ENCODE measurements around the gene LYRM7.
"Not testable (repeated sequence)": the region's sequence is repeated elsewhere in the genome, so short reads cannot be mapped to it uniquely, and the experiment has no call there.

LYRM7 gene

DNA sequence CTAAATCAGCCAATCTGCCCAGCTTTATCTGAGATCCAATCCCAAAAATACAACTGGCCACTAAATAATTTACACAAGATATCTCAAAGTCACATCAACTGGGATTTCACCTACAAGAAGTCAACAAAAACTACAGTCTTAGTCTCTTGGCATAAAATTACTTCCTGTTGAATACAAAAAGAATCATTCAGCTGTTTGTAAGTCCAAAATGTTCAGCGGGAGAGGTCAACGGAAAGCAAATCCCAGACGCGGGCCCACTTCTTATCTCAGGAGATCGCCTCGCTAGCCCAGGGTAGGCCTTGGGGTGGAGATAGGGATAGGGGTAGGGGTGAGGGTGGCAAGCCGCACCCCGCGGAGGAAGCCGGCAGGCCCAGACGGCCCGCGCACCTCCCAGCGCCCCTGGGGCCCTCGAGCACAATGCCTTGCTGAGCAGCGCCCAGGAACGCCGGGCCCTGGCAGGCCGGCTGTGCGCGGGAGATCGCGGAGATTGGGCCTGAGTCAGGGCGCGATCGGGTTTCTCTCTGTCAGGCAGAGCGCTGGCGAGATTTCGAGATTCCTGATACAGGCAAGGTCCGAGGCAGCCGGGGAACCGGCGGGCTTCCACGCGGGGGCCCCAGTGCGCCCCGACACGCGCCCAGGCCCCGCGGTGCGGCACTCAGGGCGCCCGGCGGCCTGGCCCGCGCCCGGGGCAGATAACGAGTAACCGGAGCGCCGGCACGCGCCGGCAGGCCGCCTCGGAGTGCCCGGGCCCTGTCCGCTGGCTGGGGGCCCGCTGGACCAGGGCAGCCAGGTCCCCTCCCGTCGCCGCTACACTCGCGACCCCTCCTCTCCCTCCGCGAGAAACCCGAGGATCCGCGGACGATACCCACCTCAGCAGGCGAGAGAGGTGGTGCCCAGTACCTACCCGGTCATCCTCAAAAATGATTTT, 6.3 kb upstream of the LYRM7 start:
- TF ChIP-seq POLR2A (IDR thresholded peaks at IDR 0.05; ENCODE audit: low read length) (no peak), GATA1 (IDR thresholded peaks at IDR 0.05; ENCODE audit: low read depth, low read length) (peak; percentile 88)

DNA sequence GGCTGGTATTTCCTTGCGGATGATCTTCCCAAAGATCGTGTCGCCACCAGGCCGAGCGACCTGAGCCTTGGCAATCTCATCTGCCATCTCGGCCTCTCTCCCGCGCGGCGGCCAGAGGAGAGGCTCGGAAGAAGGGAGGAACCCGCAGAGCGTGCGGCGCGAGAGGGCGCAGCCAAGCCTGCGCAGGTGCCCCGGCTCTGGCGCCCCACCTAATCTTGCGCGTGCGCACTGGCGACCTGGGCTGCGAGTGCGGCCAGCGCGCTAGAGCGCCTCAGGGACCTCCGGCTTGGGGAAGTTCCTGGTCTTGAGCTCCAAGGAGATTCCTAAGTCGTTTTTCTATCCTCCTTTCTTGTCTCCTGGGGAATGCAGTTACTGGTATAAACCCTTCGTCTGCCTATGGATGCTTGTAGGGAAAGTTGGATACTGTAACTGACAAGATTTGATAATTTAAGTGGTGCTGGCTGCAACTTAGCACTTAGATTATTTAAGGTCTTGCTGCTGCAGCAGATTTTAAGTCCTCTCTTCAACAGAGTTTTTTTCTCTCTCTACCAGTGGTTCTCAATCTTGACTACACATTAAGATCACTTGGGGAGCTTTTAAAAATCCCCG, 5.5 kb upstream of the LYRM7 start, which contains the start of gene HINT1:
HINT1 (minus strand) TSS at position 138 of the 609 bp plus-strand sequence; CDS start at position 87, 51 bp downstream.
- DNase-seq = peak; percentile 91 to 94
- TF ChIP-seq POLR2A (IDR thresholded peaks at IDR 0.05; ENCODE audit: low read length) (peak; percentile 91), GATA1 (IDR thresholded peaks at IDR 0.05; ENCODE audit: low read depth, low read length) (no peak)

More for the DNA sequence above, 6.3 kb upstream of the LYRM7 start:
- peak; percentile 89 to 90 for DNase-seq

DNA sequence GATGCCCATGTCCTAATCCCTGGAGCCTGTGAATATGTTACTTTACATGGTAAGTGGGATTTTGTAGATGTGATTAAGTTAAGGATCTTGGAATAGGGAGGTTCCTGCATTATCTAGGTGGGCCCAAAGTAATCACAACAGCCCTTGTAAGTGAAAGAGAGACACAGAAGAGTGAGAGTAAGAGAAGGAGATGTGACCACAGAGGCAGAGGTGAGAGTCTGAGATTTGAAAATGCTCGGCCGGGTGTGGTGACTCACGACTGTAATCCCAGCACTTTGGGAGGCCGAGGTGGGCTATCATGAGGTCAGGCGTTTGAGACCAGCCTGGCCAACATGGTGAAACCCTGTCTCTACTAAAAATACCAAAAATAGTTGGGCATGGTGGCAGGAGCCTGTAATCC, 3.1 kb upstream of the LYRM7 start:
- TF ChIP-seq GATA1 (IDR thresholded peaks at IDR 0.05; ENCODE audit: low read depth, low read length) = no peak
- no peak for TF ChIP-seq POLR2A (IDR thresholded peaks at IDR 0.05; ENCODE audit: low read length)
- no peak for DNase-seq

DNA sequence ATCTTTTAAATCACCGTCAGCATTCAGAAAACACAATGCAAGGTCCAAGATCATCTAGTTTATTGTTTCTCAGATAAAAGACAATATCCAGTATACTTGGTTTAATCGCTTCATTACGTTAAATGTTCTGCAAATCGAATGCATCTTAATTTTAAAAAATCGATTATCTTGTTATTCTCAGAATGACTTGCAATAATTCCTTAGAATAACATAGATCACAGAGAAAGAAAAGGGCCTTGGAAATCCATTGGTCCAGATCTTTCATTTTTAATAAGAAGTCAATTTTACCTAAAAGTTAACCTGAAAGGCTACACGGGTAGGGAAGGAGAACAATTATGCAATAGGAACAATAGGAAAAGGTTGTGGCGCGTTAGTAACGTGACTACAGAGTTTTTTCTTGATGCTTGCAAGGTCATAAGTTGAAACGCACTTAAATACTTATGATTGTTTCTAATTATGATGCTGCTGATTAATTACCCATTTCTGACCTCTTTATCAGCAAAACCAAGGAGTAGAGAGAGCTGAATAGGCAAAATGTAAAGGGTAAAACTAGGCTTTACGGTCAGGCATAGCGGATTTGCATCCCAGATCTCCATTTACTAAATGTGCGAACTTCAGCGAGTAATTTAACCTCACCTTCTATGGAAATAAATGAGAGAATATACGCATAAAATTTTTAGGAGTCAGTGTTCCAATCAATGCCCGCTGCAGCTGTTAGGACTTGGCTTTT, 769 bp upstream of the LYRM7 start:
- TF ChIP-seq POLR2A (IDR thresholded peaks at IDR 0.05; ENCODE audit: low read length) = no peak
- no peak for DNase-seq

DNA sequence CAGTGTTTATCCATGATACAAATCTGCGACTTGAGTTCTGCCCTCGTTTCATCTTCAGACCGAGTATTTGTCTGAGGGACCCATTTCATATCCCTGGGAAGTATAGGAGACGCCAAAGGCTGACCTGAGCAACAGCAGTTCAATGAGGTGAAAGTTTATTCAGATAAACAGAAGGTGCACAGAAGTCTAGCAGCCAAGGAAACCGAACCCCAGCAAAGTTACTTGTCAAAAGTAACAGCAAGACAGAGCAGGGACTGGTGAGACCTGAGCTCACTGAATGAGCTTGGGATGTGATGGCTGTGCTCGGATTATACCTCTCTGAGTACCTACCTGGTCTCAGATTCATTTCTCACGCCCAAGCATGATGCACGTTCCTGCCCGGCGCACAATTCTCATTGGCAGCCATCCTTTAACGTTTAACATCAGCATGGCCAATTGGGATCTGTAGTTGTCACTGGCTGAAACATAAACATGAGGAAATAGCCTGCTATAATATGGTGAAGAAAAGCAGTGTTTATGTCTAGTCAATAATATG, 599 bp downstream of the LYRM7 start:
- DNase-seq = peak in 1 of 2 experiments; percentile 58
- no peak for TF ChIP-seq POLR2A (IDR thresholded peaks at IDR 0.05; ENCODE audit: low read length)
- no peak for TF ChIP-seq GATA1 (IDR thresholded peaks at IDR 0.05; ENCODE audit: low read depth, low read length)

- DNase-seq = peak; percentile 77 to 92
- TF ChIP-seq GATA1 (IDR thresholded peaks at IDR 0.05; ENCODE audit: low read depth, low read length) (no peak), POLR2A (IDR thresholded peaks at IDR 0.05; ENCODE audit: low read length) (no peak)
Measured at GRCh38 chr5:131180407-131180806, 9.7 kb downstream of the LYRM7 start.

DNA sequence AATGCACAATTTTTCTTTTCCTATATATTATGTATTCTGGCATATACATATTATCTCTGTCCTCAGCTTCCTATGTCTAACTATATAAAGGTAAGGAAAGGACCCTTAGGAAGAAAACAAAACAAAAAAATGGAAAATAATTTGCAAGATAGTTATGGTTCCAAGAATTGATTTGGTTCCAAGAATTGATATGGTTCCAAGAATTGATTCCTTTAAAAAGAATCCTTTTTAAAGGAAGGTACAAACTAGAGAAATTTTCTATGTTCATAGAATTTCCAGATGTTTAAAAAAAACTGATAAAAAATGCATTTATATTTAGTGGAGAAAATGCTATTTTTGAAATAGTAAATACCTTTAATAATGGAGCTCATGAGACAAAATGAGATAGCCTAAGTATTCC, 12.1 kb downstream of the LYRM7 start:
- TF ChIP-seq POLR2A (IDR thresholded peaks at IDR 0.05; ENCODE audit: low read length) (no peak), GATA1 (IDR thresholded peaks at IDR 0.05; ENCODE audit: low read depth, low read length) (no peak)
- peak; percentile 33 to 55 for DNase-seq

DNA sequence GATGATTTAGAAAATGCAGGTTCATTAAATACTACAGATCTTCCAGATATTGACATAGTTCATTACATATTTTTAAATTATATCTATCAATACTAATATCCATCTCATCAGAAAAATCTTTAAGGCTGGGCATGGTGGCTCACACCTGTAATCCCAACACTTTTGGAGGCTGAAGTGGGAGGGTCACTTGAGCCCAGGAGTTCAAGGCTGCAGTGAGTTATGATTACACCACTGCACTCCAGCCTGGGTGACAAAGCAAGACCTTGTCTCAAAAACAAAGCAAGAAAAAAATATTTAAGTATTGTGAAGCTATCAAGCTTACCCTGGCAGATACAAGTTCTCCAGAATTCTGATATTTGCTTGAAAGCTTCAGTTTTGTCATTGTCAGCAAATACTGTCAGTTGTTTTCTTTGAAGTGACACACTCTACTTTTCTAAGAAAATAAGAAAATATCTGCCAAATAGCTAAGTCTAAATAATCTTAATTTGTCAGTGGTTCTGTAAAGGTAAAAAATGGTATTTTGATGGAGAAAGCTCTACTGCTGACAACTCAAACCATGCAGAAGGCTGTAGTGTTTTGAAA, 14.9 kb downstream of the LYRM7 start:
- DNase-seq = peak in 1 of 2 experiments; percentile 30
- TF ChIP-seq POLR2A (IDR thresholded peaks at IDR 0.05; ENCODE audit: low read length) (no peak), GATA1 (IDR thresholded peaks at IDR 0.05; ENCODE audit: low read depth, low read length) (no peak)

- DNase-seq = peak; percentile 11 to 58
- TF ChIP-seq POLR2A (IDR thresholded peaks at IDR 0.05; ENCODE audit: low read length) = no peak
- TF ChIP-seq GATA1 (IDR thresholded peaks at IDR 0.05; ENCODE audit: low read depth, low read length) = no peak
Measured at GRCh38 chr5:131186561-131187256, 16.0 kb downstream of the LYRM7 start.

- TF ChIP-seq POLR2A (IDR thresholded peaks at IDR 0.05; ENCODE audit: low read length) = no peak
- no peak for TF ChIP-seq GATA1 (IDR thresholded peaks at IDR 0.05; ENCODE audit: low read depth, low read length)
Measured at GRCh38 chr5:131193106-131193505, 22.4 kb downstream of the LYRM7 start.

DNA sequence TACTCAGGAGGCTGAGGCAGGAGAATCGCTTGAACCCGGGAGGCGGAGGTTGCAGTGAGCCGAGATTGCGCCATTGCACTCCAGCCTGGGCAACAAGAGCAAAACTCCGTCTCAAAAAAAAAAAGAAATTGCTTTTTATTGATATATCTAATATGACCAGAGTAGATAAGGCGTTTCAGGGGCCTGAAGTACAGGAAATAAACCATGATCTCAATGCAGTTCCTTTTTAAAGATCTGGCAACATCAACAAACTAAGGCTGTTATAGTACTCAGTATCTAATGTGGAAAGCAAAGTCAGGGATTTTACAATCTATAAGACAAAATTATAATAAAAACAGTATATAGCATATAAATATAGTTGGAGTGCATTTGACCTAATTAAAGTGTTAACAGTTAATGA, 23.2 kb downstream of the LYRM7 start:
- not testable (repeated sequence) for DNase-seq

More at GRCh38 chr5:131193106-131193505, 22.4 kb downstream of the LYRM7 start:
- DNase-seq = no peak

GRCh38 chr5:131194725-131195124, 24.0 kb downstream of the LYRM7 start:
- TF ChIP-seq POLR2A (IDR thresholded peaks at IDR 0.05; ENCODE audit: low read length) (no peak), GATA1 (IDR thresholded peaks at IDR 0.05; ENCODE audit: low read depth, low read length) (no peak)
- no peak for DNase-seq

- no peak for DNase-seq
- TF ChIP-seq POLR2A (IDR thresholded peaks at IDR 0.05; ENCODE audit: low read length) (no peak), GATA1 (IDR thresholded peaks at IDR 0.05; ENCODE audit: low read depth, low read length) (no peak)
Measured at GRCh38 chr5:131195696-131196095, 25.0 kb downstream of the LYRM7 start.
